IMR-90 (cell line): ENCODE measurements around the gene C2CD4B. TPM values are rescaled to one million over a fixed set of nuclear protein-coding genes. Genes with fewer than 3 reads are reported as not detected.

ENCODE experiments used
- ATAC-seq: fragments of 200-7000 bp; cut with Tn5 transposase; 2 replicates; pipeline ENCODE4 v1.9.1; 2020; ENCODE audit warnings: low read depth, mild to moderate bottlenecking, moderate library complexity
- BruUV-seq: library from RNA; stranded (reverse); fragments of 400-500 nt; replicated peaks from 2 replicates; lab custom pipeline; 2021; lab: Mats Ljungman, UMichigan
- CTCF ChIA-PET: fragments of 300-600 bp; formaldehyde crosslinking; extraction: SDS; loops from one replicate; lab custom pipeline; 2021; ENCODE audit warnings: antibody characterized with exemption; lab: Yijun Ruan, JAX
- POLR2A ChIA-PET: fragments of 300-600 bp; sonication (Branson Sonifier 250); formaldehyde crosslinking; loops from one replicate; lab custom pipeline; 2022; ENCODE audit warnings: antibody characterized with exemption; ENCODE audit not compliant: unreplicated experiment; lab: Charles Lee
- DNase-seq: peaks from one replicate; pipeline ENCODE4 v3.0.0; 2013
- H2AFZ ChIP-seq: replicated peaks from 2 replicates; pipeline ENCODE3; 2013; ENCODE audit warnings: low read length, mild to moderate bottlenecking; ENCODE audit not compliant: poor library complexity
- H2AK5ac ChIP-seq: 2 replicates; pipeline ENCODE4 v1.6.1; 2013; ENCODE audit warnings: low read depth, low read length, inconsistent platforms
- H2AK9ac ChIP-seq: replicated peaks from 2 replicates; pipeline ENCODE3; 2013; ENCODE audit warnings: mild to moderate bottlenecking, low read depth, low read length, moderate library complexity; ENCODE audit not compliant: poor library complexity
- H2BK120ac ChIP-seq: 2 replicates; pipeline ENCODE4 v1.6.1; 2013; ENCODE audit warnings: low read depth, low read length, inconsistent platforms
- H2BK15ac ChIP-seq: 3 replicates; pipeline ENCODE4 v1.6.1; 2013; ENCODE audit warnings: low read depth, low read length, inconsistent platforms
- H2BK20ac ChIP-seq: 2 replicates; pipeline ENCODE4 v1.6.1; 2013; ENCODE audit warnings: low read depth, mild to moderate bottlenecking, inconsistent platforms, low read length, moderate library complexity
- H2BK5ac ChIP-seq: 2 replicates; pipeline ENCODE4 v1.6.1; 2013; ENCODE audit warnings: mild to moderate bottlenecking, low read depth, low read length, inconsistent platforms; ENCODE audit not compliant: poor library complexity, severe bottlenecking
- H3K14ac ChIP-seq: replicated peaks from 2 replicates; pipeline ENCODE4 v1.6.1; 2013; ENCODE audit warnings: low read depth, low read length, inconsistent platforms
- H3K18ac ChIP-seq: 2 replicates; pipeline ENCODE4 v1.6.1; 2013; ENCODE audit warnings: low read depth, low read length, control low read depth
- H3K23ac ChIP-seq: 2 replicates; pipeline ENCODE4 v1.6.1; 2013; ENCODE audit warnings: low read depth, low read length, inconsistent platforms
- H3K27ac ChIP-seq: 2 replicates; pipeline ENCODE4 v1.5.1; 2013; ENCODE audit warnings: mild to moderate bottlenecking, control low read depth, low read length; ENCODE audit not compliant: insufficient read depth
- H3K27me3 ChIP-seq: 2 replicates; pipeline ENCODE4 v1.6.1; 2013; ENCODE audit warnings: low read length; ENCODE audit not compliant: control insufficient read depth, insufficient read depth
- H3K36me3 ChIP-seq: 2 replicates; pipeline ENCODE4 v1.6.1; 2013; ENCODE audit warnings: low read length, mixed read lengths; ENCODE audit not compliant: control insufficient read depth, insufficient read depth
- H3K4ac ChIP-seq: 2 replicates; pipeline ENCODE4 v1.6.1; 2013; ENCODE audit warnings: low read depth, low read length, inconsistent platforms
- H3K4me1 ChIP-seq: 2 replicates; pipeline ENCODE4 v1.6.1; 2013; ENCODE audit warnings: low read length, mixed read lengths; ENCODE audit not compliant: control insufficient read depth, insufficient read depth
- H3K4me2 ChIP-seq: 2 replicates; pipeline ENCODE4 v1.6.1; 2013; ENCODE audit warnings: low read depth, mild to moderate bottlenecking, control low read depth, low read length, moderate library complexity
- H3K4me3 ChIP-seq: 2 replicates; pipeline ENCODE4 v1.5.1; 2013; ENCODE audit warnings: low read depth, mild to moderate bottlenecking, control low read depth, low read length, moderate library complexity; ENCODE audit not compliant: insufficient read depth
- H3K56ac ChIP-seq: 2 replicates; pipeline ENCODE4 v1.6.1; 2013; ENCODE audit warnings: low read length, inconsistent platforms; ENCODE audit not compliant: insufficient read depth; ENCODE audit errors: extremely low read depth
- H3K79me1 ChIP-seq, 2 experiments: 2 replicates each; pipeline ENCODE4 v1.6.1; 2013; ENCODE audit warnings: low read length in 2 of 2, inconsistent platforms in 1 of 2, low read depth in 1 of 2
- H3K9ac ChIP-seq: 2 replicates; pipeline ENCODE4 v1.6.1; 2013; ENCODE audit warnings: low read depth, low read length, control low read depth
- H3K9me1 ChIP-seq: 2 replicates; pipeline ENCODE4 v1.6.1; 2013; ENCODE audit warnings: low read length, inconsistent platforms; ENCODE audit not compliant: insufficient read depth
- H3K9me3 ChIP-seq: 2 replicates; pipeline ENCODE4 v1.6.1; 2013; ENCODE audit warnings: low read length; ENCODE audit not compliant: control insufficient read depth, insufficient read depth
- H4K20me1 ChIP-seq: 2 replicates; pipeline ENCODE4 v1.6.1; 2013; ENCODE audit warnings: low read length, inconsistent platforms; ENCODE audit not compliant: insufficient read depth
- H4K5ac ChIP-seq: 2 replicates; pipeline ENCODE4 v1.6.1; 2013; ENCODE audit warnings: mild to moderate bottlenecking, low read depth, low read length, control low read depth
- H4K8ac ChIP-seq, 2 experiments: 2 replicates each; pipeline ENCODE4 v1.6.1; 2013; ENCODE audit warnings: low read depth in 2 of 2, low read length in 2 of 2, control low read depth in 1 of 2, inconsistent platforms in 1 of 2
- H4K91ac ChIP-seq: 2 replicates; pipeline ENCODE4 v1.6.1; 2013; ENCODE audit warnings: low read depth, low read length, inconsistent platforms; ENCODE audit not compliant: insufficient read depth
- BHLHE40 ChIP-seq: fragments of 150-350 bp; IDR thresholded peaks from 2 replicates; pipeline ENCODE4 v1.6.1; 2016; ENCODE audit warnings: mild to moderate bottlenecking, low read depth, low read length
- CEBPB ChIP-seq: IDR thresholded peaks from 2 replicates; pipeline ENCODE4 v1.6.1; 2012; ENCODE audit warnings: low read depth, low read length, improper control_type of control experiment
- CHD1 ChIP-seq: IDR thresholded peaks from 2 replicates; pipeline ENCODE4 v1.6.1; 2012; ENCODE audit warnings: low read depth, low read length, improper control_type of control experiment
- CTCF ChIP-seq: conservative IDR thresholded peaks from 2 replicates; pipeline ENCODE4 v1.5.1; 2012; ENCODE audit warnings: mild to moderate bottlenecking, low read depth, low read length, improper control_type of control experiment
- FOS ChIP-seq: fragments of 150-350 bp; IDR thresholded peaks from 2 replicates; pipeline ENCODE4 v1.6.1; 2016; ENCODE audit warnings: low read depth, low read length
- MAZ ChIP-seq: IDR thresholded peaks from 2 replicates; pipeline ENCODE4 v1.6.1; 2012; ENCODE audit warnings: low read depth, mild to moderate bottlenecking, low read length, improper control_type of control experiment, moderate library complexity, borderline replicate concordance
- MXI1 ChIP-seq: IDR thresholded peaks from 2 replicates; pipeline ENCODE4 v1.6.1; 2012; ENCODE audit warnings: low read depth, mild to moderate bottlenecking, low read length, moderate library complexity, borderline replicate concordance
- POLR2A ChIP-seq: IDR thresholded peaks from 2 replicates; pipeline ENCODE4 v1.6.1; 2012; ENCODE audit warnings: mild to moderate bottlenecking, low read depth, low read length
- WGBS, 2 experiments: methylation state at CpG; one replicate each; pipeline versions ENCODE4 v1.1.5 to v1.1.7; 2013; ENCODE audit warnings: missing lambda C conversion rate in 2 of 2; ENCODE audit not compliant: insufficient read length in 1 of 2; ENCODE audit errors: extremely low coverage in 2 of 2; 5-methylcytosine and 5-hydroxymethylcytosine counted together
- dilution Hi-C: fragments of 300-500 bp; cut with HindIII; formaldehyde crosslinking; loops from one replicate; pipeline ENCODE4 v1.14.3; 2018; ENCODE audit warnings: low sequenced_read_pairs; ENCODE audit not compliant: unreplicated experiment
- in situ Hi-C: fragments of 300-500 bp; cut with MboI; formaldehyde crosslinking; loops from 3 replicates; pipeline ENCODE4 v1.14.3; 2019; ENCODE audit warnings: low sequenced_read_pairs, inconsistent platforms, mixed read lengths
- intact Hi-C: fragments of 100-400 bp; cut with micrococcal nuclease; formaldehyde crosslinking; loops from 2 replicates; pipeline ENCODE4 v1.10.0; 2022
- polyA plus RNA-seq, 3 experiments: library from polyadenylated mRNA; depleted of rRNA; stranded (reverse); fragments of >200 nt; gene quantifications; 2 replicates each; pipeline ENCODE4 v1.2.3, GENCODE V29; 2012; ENCODE audit warnings: low replicate concordance in 1 of 3
- total RNA-seq: library from RNA; depleted of rRNA; stranded (reverse); fragments of >200 nt; gene quantifications from 2 replicates; pipeline ENCODE4 v1.2.3, GENCODE V29; 2012
- TF ChIP-seq, protein P1 (sequence below): fragments of 150-350 bp; IDR thresholded peaks from 2 replicates; pipeline ENCODE4 v1.6.1; 2016; ENCODE audit warnings: low read depth, mild to moderate bottlenecking, low read length, moderate library complexity, borderline replicate concordance
- TF ChIP-seq, protein P2 (sequence below): fragments of 150-350 bp; IDR thresholded peaks from 2 replicates; pipeline ENCODE4 v1.6.1; 2017; ENCODE audit warnings: mild to moderate bottlenecking, antibody characterized with exemption, low read length, low read depth

The C2CD4B gene
- total and polyA plus RNA-seq, 2 of the 4 experiments (the other 2 are of a cell fraction), result not detected

GRCh38 chr15:62163397-62164013 is 1.6 kb downstream of the C2CD4B start:
- no peaks in the 10 kb centered on the region for H3K79me1 ChIP-seq
- no peak overlapping the region for H2BK5ac ChIP-seq
- ChIA-PET CTCF (no interaction called here), POLR2A (no interaction called here)
- no peaks in the 10 kb centered on the region for H3K36me3 ChIP-seq
- H3K56ac ChIP-seq, result no peak overlapping the region
- H2BK15ac ChIP-seq, result no peak overlapping the region
- no peak overlapping the region for H3K9ac ChIP-seq
- WGBS, 2 experiments, result 18% methylated on average over 4 of the region's 29 CpGs; no CpG with 5 or more reads in 1 of the 2 experiments
- H3K18ac ChIP-seq, result no peak overlapping the region
- H3K9me1 ChIP-seq, result no peaks in the 10 kb centered on the region
- no TSS peak for BruUV-seq
- H3K27me3 ChIP-seq, result peaks cover 48% of the 10 kb centered on the region
- H4K5ac ChIP-seq, result no peak overlapping the region
- H3K27ac ChIP-seq, result no peak overlapping the region
- TF ChIP-seq MXI1, result no peak
- TF ChIP-seq POLR2A, result no peak
- TF ChIP-seq, protein P1, sequence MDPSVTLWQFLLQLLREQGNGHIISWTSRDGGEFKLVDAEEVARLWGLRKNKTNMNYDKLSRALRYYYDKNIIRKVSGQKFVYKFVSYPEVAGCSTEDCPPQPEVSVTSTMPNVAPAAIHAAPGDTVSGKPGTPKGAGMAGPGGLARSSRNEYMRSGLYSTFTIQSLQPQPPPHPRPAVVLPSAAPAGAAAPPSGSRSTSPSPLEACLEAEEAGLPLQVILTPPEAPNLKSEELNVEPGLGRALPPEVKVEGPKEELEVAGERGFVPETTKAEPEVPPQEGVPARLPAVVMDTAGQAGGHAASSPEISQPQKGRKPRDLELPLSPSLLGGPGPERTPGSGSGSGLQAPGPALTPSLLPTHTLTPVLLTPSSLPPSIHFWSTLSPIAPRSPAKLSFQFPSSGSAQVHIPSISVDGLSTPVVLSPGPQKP, result no peak
- TF ChIP-seq CEBPB, result no peak
- TF ChIP-seq, protein P2, sequence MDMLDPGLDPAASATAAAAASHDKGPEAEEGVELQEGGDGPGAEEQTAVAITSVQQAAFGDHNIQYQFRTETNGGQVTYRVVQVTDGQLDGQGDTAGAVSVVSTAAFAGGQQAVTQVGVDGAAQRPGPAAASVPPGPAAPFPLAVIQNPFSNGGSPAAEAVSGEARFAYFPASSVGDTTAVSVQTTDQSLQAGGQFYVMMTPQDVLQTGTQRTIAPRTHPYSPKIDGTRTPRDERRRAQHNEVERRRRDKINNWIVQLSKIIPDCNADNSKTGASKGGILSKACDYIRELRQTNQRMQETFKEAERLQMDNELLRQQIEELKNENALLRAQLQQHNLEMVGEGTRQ, result no peak
- TF ChIP-seq FOS, result no peak
- no peak for TF ChIP-seq BHLHE40
- TF ChIP-seq CHD1, result no peak
- TF ChIP-seq MAZ, result no peak
- no peak for TF ChIP-seq CTCF
- no peak overlapping the region for H2AK9ac ChIP-seq
- dilution Hi-C loops (no loop called here), in situ Hi-C loops (no loop called here), intact Hi-C loops (loop anchor here (10.0 kb wide), 1 partner anchor 121 kb away; no protein-coding TSS in a partner anchor)
- no peak overlapping the region for H4K8ac ChIP-seq
- no peaks in the 10 kb centered on the region for H3K4me1 ChIP-seq
- H3K9me3 ChIP-seq, result peaks cover 2% of the 10 kb centered on the region; the same call in 1 of the 2 replicates
- H4K20me1 ChIP-seq, result no peaks in the 10 kb centered on the region
- no peak overlapping the region for H2BK120ac ChIP-seq
- H2BK20ac ChIP-seq, result no peak overlapping the region
- H2AFZ ChIP-seq, result peak overlapping the region; percentile 67
- H3K4ac ChIP-seq, result no peak overlapping the region
- no peak overlapping the region for H3K23ac ChIP-seq
- H3K4me3 ChIP-seq, result no peak overlapping the region
- H2AK5ac ChIP-seq, result no peak overlapping the region
- H3K14ac ChIP-seq, result no peak overlapping the region
- no peak overlapping the region for H4K91ac ChIP-seq
- H3K4me2 ChIP-seq, result no peak overlapping the region
- ATAC-seq, result no peak
- no peak for DNase-seq
